Measurements from ENCODE around the gene NRSN2.

The NRSN2 gene

GRCh38 chr20:325889-326644, 20.8 kb upstream of the NRSN2 start:
- no peak for TF ChIP-seq CTCF (IDR thresholded peaks at IDR 0.05; ENCODE audit: insufficient read depth, low read depth, low read length, missing control alignments)
- H3K4me3 ChIP-seq (ENCODE audit: low read depth, low read length) = peak overlapping the region; percentile 85
- DNase-seq (ENCODE audit: low read depth) = peak; percentile 77

GRCh38 chr20:326645-327185, 20.2 kb upstream of the NRSN2 start:
- DNase-seq (ENCODE audit: low read depth) = no peak
- peak; percentile 4 for TF ChIP-seq CTCF (IDR thresholded peaks at IDR 0.05; ENCODE audit: insufficient read depth, low read depth, low read length, missing control alignments)
- peak overlapping the region; percentile 85 for H3K4me3 ChIP-seq (ENCODE audit: low read depth, low read length)

- peak overlapping the region; percentile 85 for H3K4me3 ChIP-seq (ENCODE audit: low read depth, low read length)
- peak; percentile 94 for DNase-seq (ENCODE audit: low read depth)
- TF ChIP-seq CTCF (IDR thresholded peaks at IDR 0.05; ENCODE audit: insufficient read depth, low read depth, low read length, missing control alignments) = no peak
Measured at GRCh38 chr20:327186-328026, 19.5 kb upstream of the NRSN2 start.

- DNase-seq (ENCODE audit: low read depth) = no peak
- TF ChIP-seq CTCF (IDR thresholded peaks at IDR 0.05; ENCODE audit: insufficient read depth, low read depth, low read length, missing control alignments) = no peak
- H3K4me3 ChIP-seq (ENCODE audit: low read depth, low read length) = peak overlapping the region; percentile 85
Measured at GRCh38 chr20:328027-328974, 18.6 kb upstream of the NRSN2 start.

GRCh38 chr20:328975-329695, 17.8 kb upstream of the NRSN2 start:
- no peak for DNase-seq (ENCODE audit: low read depth)
- H3K4me3 ChIP-seq (ENCODE audit: low read depth, low read length) = no peak overlapping the region
- no peak for TF ChIP-seq CTCF (IDR thresholded peaks at IDR 0.05; ENCODE audit: insufficient read depth, low read depth, low read length, missing control alignments)

- TF ChIP-seq CTCF (IDR thresholded peaks at IDR 0.05; ENCODE audit: insufficient read depth, low read depth, low read length, missing control alignments) = no peak
- H3K4me3 ChIP-seq (ENCODE audit: low read depth, low read length) = no peak overlapping the region
- DNase-seq (ENCODE audit: low read depth) = no peak
Measured at GRCh38 chr20:329851-330232, 17.1 kb upstream of the NRSN2 start.
